IPS-15b (cell line): ENCODE results near the gene CCDC9.

Source experiments
- H3K27me3 ChIP-seq: one replicate; pipeline ENCODE4 v1.6.1; 2013; ENCODE audit warnings: low read length; ENCODE audit not compliant: control insufficient read depth, insufficient read depth
- H3K36me3 ChIP-seq: one replicate; pipeline ENCODE4 v1.6.1; 2013; ENCODE audit warnings: low read length; ENCODE audit not compliant: control insufficient read depth, insufficient read depth
- H3K4me1 ChIP-seq: one replicate; pipeline ENCODE4 v1.6.1; 2013; ENCODE audit warnings: mild to moderate bottlenecking, low read length; ENCODE audit not compliant: control insufficient read depth, insufficient read depth
- H3K4me3 ChIP-seq: one replicate; pipeline ENCODE4 v1.5.1; 2013; ENCODE audit warnings: low read depth, low read length
- H3K9ac ChIP-seq: one replicate; pipeline ENCODE4 v1.6.1; 2013; ENCODE audit warnings: low read depth, mild to moderate bottlenecking, low read length
- H3K9me3 ChIP-seq: one replicate; pipeline ENCODE4 v1.6.1; 2013; ENCODE audit warnings: mild to moderate bottlenecking, low read length; ENCODE audit not compliant: control insufficient read depth, insufficient read depth

CCDC9 gene

GRCh38 chr19:47255879-47256692, at the start of gene CCDC9:
Gene CCDC9, plus strand, starts transcription at chr19:47256525. Its CDS starts 1,876 bp downstream, at chr19:47258401.
- Histone ChIP-seq H3K9me3 (no peaks in the 10 kb centered on the region), H3K9ac (peak within 1 kb of the TSS; percentile 91), H3K4me3 (peak within 1 kb of the TSS; percentile 95), H3K36me3 (peaks cover 24% of the 10 kb centered on the region), H3K27me3 (no peaks in the 10 kb centered on the region), H3K4me1 (peaks cover 4% of the 10 kb centered on the region)

DNA sequence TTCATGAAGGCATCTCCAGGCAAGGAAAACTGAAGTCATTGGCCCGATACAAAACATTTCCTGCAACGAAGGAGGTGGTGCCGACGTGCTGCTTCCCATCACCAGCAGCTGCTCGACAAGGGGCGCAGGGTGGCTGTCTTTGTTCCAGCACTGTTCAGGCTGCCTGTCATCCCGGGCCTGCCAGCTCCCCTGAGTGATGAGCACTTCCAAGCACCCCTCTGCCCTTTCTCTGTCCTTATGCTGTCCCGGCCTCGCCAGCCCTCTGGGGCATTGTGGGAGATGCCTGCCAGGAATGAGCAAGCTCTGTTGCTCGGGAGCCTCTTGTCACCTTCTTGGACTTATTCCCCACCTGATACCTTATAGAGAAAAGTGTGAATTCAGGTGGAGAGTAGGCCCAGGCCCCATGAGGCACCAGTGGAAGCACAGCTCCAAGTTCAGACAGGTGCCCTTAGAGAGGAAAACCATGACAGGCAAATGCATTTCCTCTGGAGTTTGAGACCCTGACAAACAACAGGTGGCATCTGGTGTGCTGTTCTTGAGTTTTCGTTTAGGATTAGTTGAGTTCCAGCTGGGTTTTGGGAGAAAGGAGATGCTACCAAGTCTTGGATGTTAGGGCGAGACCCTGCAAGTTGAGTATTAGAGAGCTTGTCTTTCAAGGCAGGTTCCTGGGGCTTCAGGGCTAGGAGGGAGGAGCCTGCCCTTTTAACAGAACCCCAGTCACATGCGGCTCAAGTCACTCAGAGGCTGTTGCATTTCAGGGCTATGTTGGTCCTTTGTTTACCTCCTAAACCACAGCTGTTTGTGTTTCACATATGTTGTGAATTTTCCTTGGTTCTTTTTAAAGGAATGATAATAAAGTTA, 46.8 kb upstream of the CCDC9 start:
- Histone ChIP-seq H3K4me1 (peaks cover 7% of the 10 kb centered on the region), H3K36me3 (peaks cover 39% of the 10 kb centered on the region), H3K4me3 (no peak overlapping the region), H3K9ac (no peak overlapping the region), H3K27me3 (no peaks in the 10 kb centered on the region), H3K9me3 (no peaks in the 10 kb centered on the region)

DNA sequence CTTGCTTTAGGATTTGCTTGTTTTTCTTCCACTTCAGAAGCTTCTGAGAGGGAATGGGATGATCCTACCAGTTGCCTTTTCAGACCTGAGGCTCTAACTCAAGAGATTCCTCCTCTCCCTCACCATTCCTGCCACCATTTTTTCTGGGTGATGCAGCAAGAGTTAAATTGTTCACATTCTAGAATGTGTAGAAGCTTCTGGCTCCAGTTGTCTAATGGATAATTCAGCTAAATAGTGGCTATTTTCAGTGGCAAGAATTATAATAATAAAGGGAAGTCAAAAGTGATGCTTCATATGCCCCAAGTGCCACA, 46.2 kb upstream of the CCDC9 start:
- Histone ChIP-seq H3K27me3 (no peaks in the 10 kb centered on the region), H3K9ac (no peak overlapping the region), H3K9me3 (no peaks in the 10 kb centered on the region), H3K4me3 (no peak overlapping the region), H3K36me3 (peaks cover 34% of the 10 kb centered on the region), H3K4me1 (peaks cover 7% of the 10 kb centered on the region)

- Histone ChIP-seq H3K4me1 (peaks cover 7% of the 10 kb centered on the region), H3K36me3 (peaks cover 27% of the 10 kb centered on the region), H3K4me3 (no peak overlapping the region), H3K9me3 (no peaks in the 10 kb centered on the region), H3K9ac (no peak overlapping the region), H3K27me3 (no peaks in the 10 kb centered on the region)
Observed at GRCh38 chr19:47210689-47211316, 45.5 kb upstream of the CCDC9 start.

GRCh38 chr19:47215581-47215980, 40.7 kb upstream of the CCDC9 start:
- Histone ChIP-seq H3K27me3 (no peaks in the 10 kb centered on the region), H3K4me1 (peaks cover under 1% of the 10 kb centered on the region), H3K4me3 (no peak overlapping the region), H3K36me3 (peaks cover 3% of the 10 kb centered on the region), H3K9ac (no peak overlapping the region), H3K9me3 (no peaks in the 10 kb centered on the region)

DNA sequence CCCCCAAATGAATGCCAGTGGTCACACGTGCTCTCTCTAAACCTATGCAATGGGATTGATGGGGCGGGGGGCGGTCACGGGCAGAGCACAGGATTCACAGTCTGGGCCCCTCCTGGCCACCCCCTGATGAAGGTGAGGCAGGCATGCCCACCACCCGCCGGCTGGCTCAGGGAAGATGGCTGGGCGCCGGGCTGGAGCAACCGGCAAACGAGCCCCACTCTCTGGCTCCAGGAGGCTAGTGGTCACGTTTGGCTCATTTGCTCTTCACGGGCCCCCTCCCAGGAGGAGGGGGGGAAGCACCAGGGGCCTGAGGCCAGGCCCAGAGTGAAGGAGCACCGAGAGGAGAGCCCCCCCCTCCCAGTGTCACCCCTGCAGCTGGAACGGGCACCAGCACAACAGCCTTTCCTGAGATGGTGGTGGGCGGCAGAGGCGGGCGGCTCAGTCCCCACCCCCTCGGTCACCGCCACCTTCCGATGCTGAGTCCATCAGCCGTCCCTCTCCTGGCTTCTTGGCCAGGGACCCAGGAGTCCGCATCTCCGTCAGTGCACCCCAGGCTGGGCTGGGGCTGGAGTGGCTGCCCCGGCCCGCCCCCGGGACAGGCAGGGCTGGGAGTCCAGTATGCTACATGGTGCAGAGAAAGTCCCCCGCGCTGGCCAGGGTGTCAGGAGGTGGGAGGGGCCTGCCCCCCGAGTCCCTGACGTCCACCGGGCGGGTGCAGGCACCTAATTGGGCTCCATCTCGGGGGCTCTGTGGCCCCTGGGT, 35.1 kb upstream of the CCDC9 start:
- Histone ChIP-seq H3K4me3 (no peak overlapping the region), H3K4me1 (peaks cover 4% of the 10 kb centered on the region), H3K36me3 (peaks cover 22% of the 10 kb centered on the region), H3K9me3 (no peaks in the 10 kb centered on the region), H3K9ac (no peak overlapping the region), H3K27me3 (no peaks in the 10 kb centered on the region)

DNA sequence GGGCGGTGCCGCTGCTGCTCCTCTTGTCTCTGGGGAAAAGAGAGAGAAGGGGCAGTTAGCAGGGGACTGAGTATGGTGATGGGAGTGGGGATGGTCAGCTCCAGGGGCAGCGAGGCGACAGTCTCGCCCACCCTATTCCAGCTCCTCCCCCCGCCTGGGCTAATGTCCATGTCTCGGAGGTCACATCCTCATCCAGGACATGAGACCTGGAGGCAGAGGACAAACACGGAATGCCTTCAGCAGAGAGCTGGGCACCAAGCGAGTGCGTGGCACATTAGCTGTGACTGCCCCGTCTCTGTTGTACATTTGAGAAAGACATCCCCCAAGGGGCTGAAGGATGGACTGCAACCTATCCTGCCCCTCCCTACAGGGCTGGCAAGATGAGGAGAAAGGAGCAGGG, 34.4 kb upstream of the CCDC9 start:
- Histone ChIP-seq H3K4me3 (no peak overlapping the region), H3K27me3 (no peaks in the 10 kb centered on the region), H3K36me3 (peaks cover 22% of the 10 kb centered on the region), H3K4me1 (peaks cover 6% of the 10 kb centered on the region), H3K9me3 (no peaks in the 10 kb centered on the region), H3K9ac (no peak overlapping the region)

DNA sequence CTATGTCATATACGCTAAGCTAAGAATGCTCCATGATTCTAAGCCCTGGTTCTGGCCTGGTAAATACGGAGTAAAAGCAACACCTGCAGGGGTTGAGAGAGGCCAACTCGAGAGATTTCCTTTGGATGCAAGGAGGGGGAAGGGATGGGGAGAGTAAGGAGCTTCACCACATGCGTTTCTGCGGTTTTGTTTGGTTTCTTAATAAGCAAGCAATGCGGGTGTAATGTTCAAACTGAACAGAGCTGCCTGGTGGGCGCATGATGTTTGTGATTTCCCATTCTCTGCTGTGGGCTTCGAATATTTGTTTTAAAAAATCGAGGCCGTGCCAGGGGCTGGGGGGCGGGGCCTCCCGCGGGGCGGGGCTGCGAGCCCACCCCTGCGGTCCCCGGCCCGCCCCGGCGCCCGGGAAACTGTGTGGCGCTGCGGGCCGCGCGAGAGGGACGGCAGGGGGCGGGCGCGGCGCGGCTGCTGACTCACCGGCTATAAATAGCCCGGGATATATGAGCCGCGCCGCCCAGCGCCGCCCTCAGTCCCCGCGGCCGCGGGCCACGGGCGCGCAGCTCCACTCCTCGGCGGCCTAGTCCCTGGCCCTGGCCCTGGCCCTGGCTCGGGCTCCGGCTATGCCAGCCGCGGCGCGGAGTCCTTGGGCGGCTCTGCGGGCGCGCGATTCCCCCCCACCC, 30.4 kb upstream of the CCDC9 start:
- Histone ChIP-seq H3K36me3 (peaks cover 17% of the 10 kb centered on the region), H3K4me1 (peaks cover 6% of the 10 kb centered on the region), H3K27me3 (no peaks in the 10 kb centered on the region), H3K9me3 (no peaks in the 10 kb centered on the region), H3K9ac (peak overlapping the region; percentile 79), H3K4me3 (peak overlapping the region; percentile 71)

DNA sequence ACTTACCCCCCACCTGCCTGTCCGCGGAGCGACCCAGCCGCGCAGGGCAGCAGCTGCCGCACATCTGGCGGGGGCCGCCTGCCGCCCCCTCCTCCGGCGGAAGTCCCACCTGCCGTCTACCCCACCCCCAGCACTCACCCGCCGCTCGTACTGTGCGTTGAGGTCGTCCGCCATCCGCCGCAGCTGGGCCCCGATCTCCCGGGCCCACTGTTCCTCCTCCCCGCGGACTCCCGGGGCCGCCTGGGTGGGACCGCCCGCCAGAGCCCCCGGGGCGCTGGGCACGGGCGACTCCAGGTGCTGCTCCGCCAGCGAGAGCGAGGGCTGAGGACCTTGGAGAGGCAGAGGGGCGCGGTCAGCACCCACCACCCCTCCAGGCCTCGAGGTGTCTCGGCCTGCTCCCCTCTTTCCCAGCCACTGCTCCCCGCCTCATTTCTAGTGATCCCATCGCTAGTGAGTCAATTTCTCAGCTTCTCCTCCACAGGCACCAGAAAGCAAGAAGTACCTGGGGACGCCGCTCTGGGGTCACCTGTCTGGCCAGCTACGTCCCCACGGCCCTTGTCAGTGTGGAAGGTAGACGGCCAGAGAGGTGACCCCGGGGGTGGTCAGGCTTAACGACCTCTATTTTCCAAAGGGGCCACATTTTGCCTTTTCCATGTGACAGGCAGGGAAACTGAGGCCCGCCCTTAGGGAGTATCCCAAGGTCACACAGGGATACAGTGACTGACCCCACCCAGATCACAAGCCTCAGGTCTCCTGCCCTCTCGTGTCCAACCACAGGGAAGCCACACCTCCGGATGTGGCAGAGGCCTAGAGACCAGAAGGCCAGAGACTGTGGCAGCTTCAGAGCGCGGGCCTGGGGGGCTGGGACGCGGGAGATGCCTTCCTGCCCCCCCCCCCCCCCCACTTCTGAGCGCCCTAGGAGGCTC, 29.6 kb upstream of the CCDC9 start:
- no peaks in the 10 kb centered on the region for H3K9me3 ChIP-seq
- no peaks in the 10 kb centered on the region for H3K27me3 ChIP-seq
- peaks cover 9% of the 10 kb centered on the region for H3K4me1 ChIP-seq
- peak overlapping the region; percentile 79 for H3K9ac ChIP-seq
- peaks cover 9% of the 10 kb centered on the region for H3K36me3 ChIP-seq
- H3K4me3 ChIP-seq: peak overlapping the region; percentile 71

- Histone ChIP-seq H3K4me3 (peak overlapping the region; percentile 71), H3K4me1 (peaks cover 12% of the 10 kb centered on the region), H3K36me3 (peaks cover 4% of the 10 kb centered on the region), H3K9ac (peak overlapping the region; percentile 79), H3K27me3 (no peaks in the 10 kb centered on the region), H3K9me3 (no peaks in the 10 kb centered on the region)
Observed at GRCh38 chr19:47227352-47228167, 28.8 kb upstream of the CCDC9 start.
